ENCODE measurements around the gene SAMD11. TPM values are rescaled to one million over a fixed set of nuclear protein-coding genes. Genes with fewer than 3 reads are reported as not detected.
"Not testable (repeated sequence)": the region's sequence is repeated elsewhere in the genome, so short reads cannot be mapped to it uniquely, and the experiment has no call there.

SAMD11 gene
- total and polyA plus RNA-seq, 2 donors from 2014 or later, result 13.3 to 21.4 TPM

- DNase-seq (peak in 1 of 5 donors; percentile 55), FAIRE-seq (no peak)
- H3K9me3 ChIP-seq (ENCODE audit: control insufficient read depth in 2 of 3, insufficient read depth in 1 of 3, low read length in 3 of 3), result peaks cover 0 to 4% (median 0%) of the 10 kb centered on the region in 3 donors
- no peak for TF ChIP-seq CTCF (IDR thresholded peaks at IDR 0.05; ENCODE audit: borderline replicate concordance, extremely low read depth, insufficient read depth)
- intact Hi-C loops (cut with DNase I), result no loop called here
- no peak overlapping the region for H3K27ac ChIP-seq (ENCODE audit: low read depth in 2 of 2, low read length in 2 of 2)
- H3K4me1 ChIP-seq (ENCODE audit: control insufficient read depth in 2 of 3, insufficient read depth in 2 of 3, low read depth in 1 of 3, low read length in 3 of 3), result peaks cover 0 to 9% (median 0%) of the 10 kb centered on the region in 3 donors
- no peak overlapping the region for H3K9ac ChIP-seq (ENCODE audit: low read length in 3 of 3)
- peaks cover 7 to 22% (median 16%) of the 10 kb centered on the region in 3 donors for H3K36me3 ChIP-seq (ENCODE audit: control insufficient read depth in 2 of 3, insufficient read depth in 3 of 3, low read length in 3 of 3)
- H3K4me3 ChIP-seq (ENCODE audit: low read length in 3 of 3), result no peak overlapping the region
- no peaks in the 10 kb centered on the region for H3K27me3 ChIP-seq (ENCODE audit: control insufficient read depth, insufficient read depth, low read length)
Observed at GRCh38 chr1:945688-946556, 22.2 kb downstream of the SAMD11 start.

GRCh38 chr1:946811-947210, 23.1 kb downstream of the SAMD11 start:
- DNase-seq; FAIRE-seq; intact Hi-C loops (cut with DNase I); H3K9me3 ChIP-seq (ENCODE audit: control insufficient read depth in 2 of 3, insufficient read depth in 1 of 3, low read length in 3 of 3); H3K4me1 ChIP-seq (ENCODE audit: control insufficient read depth in 2 of 3, insufficient read depth in 2 of 3, low read depth in 1 of 3, low read length in 3 of 3); H3K27me3 ChIP-seq (ENCODE audit: control insufficient read depth, insufficient read depth, low read length); H3K9ac ChIP-seq (ENCODE audit: low read length in 3 of 3); H3K4me3 ChIP-seq (ENCODE audit: low read length in 3 of 3); H3K27ac ChIP-seq (ENCODE audit: low read depth in 2 of 2, low read length in 2 of 2): not testable (repeated sequence)
- H3K36me3 ChIP-seq (ENCODE audit: control insufficient read depth in 2 of 3, insufficient read depth in 3 of 3, low read length in 3 of 3), result peaks cover 7 to 25% (median 20%) of the 10 kb centered on the region in 3 donors

DNA sequence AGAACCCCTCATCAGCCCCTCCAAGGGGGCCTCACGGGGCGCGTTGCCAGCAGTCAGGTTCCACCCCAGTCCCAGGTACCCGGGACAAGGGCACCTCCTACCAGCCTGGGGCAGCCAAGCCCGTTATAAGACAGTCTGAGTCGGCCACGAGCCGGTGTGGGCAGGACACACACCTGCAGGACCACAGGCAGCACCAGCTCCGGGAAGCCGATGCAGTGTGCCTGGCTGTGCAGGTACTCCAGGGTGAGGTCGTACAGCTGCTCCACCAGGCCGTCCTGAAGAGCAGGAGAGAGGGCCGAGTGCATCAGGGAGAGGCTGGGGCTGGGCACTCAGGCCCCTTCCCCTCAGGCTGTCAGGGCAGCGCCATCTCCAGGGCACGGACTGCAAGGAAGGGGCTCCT, 24.2 kb downstream of the SAMD11 start:
- TF ChIP-seq CTCF (IDR thresholded peaks at IDR 0.05; ENCODE audit: borderline replicate concordance, extremely low read depth, insufficient read depth), result no peak
- Histone ChIP-seq H3K9ac (ENCODE audit: low read length in 3 of 3) (no peak overlapping the region), H3K9me3 (ENCODE audit: control insufficient read depth in 2 of 3, insufficient read depth in 1 of 3, low read length in 3 of 3) (peaks cover 0 to 4% (median 0%) of the 10 kb centered on the region in 3 donors), H3K27me3 (ENCODE audit: control insufficient read depth, insufficient read depth, low read length) (no peaks in the 10 kb centered on the region), H3K27ac (ENCODE audit: low read depth in 2 of 2, low read length in 2 of 2) (no peak overlapping the region), H3K4me3 (ENCODE audit: low read length in 3 of 3) (no peak overlapping the region), H3K4me1 (ENCODE audit: control insufficient read depth in 2 of 3, insufficient read depth in 2 of 3, low read depth in 1 of 3, low read length in 3 of 3) (peaks cover 0 to under 1% (median 0%) of the 10 kb centered on the region in 3 donors), H3K36me3 (ENCODE audit: control insufficient read depth in 2 of 3, insufficient read depth in 3 of 3, low read length in 3 of 3) (peaks cover 7 to 33% (median 20%) of the 10 kb centered on the region in 3 donors)
- no peak for FAIRE-seq
- intact Hi-C loops (cut with DNase I), result no loop called here
- peak in 1 of 5 donors; percentile 43 for DNase-seq

DNA sequence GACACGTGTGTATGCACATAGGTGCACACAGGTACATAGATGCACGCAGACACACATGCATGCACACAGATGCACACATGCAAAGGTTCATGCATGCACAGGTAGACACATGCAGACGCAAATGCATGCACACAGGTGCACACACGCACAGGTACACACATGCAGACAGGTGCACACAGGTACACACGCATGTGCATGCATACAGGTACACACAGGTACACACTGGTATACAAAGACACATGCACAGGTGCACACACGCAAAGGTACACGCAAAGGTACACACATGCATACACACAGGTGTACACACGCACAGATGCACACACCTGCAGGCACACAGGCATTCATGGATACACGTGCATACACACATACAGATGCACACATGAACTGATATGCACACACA, 26.5 kb downstream of the SAMD11 start:
- TF ChIP-seq CTCF (IDR thresholded peaks at IDR 0.05; ENCODE audit: borderline replicate concordance, extremely low read depth, insufficient read depth), result no peak
- Histone ChIP-seq H3K27me3 (ENCODE audit: control insufficient read depth, insufficient read depth, low read length) (no peaks in the 10 kb centered on the region), H3K27ac (ENCODE audit: low read depth in 2 of 2, low read length in 2 of 2) (no peak overlapping the region), H3K36me3 (ENCODE audit: control insufficient read depth in 2 of 3, insufficient read depth in 3 of 3, low read length in 3 of 3) (peaks cover 7 to 44% (median 25%) of the 10 kb centered on the region in 3 donors), H3K9ac (ENCODE audit: low read length in 3 of 3) (no peak overlapping the region), H3K4me3 (ENCODE audit: low read length in 3 of 3) (peak overlapping the region in 1 of 3 donors; percentile 17), H3K9me3 (ENCODE audit: control insufficient read depth in 2 of 3, insufficient read depth in 1 of 3, low read length in 3 of 3) (peaks cover 0 to 4% (median 0%) of the 10 kb centered on the region in 3 donors), H3K4me1 (ENCODE audit: control insufficient read depth in 2 of 3, insufficient read depth in 2 of 3, low read depth in 1 of 3, low read length in 3 of 3) (no peaks in the 10 kb centered on the region)
- no peak for FAIRE-seq
- DNase-seq, result no peak
- intact Hi-C loops (cut with DNase I), result no loop called here
